Left hindlimb (tissue), 1 donor: ENCODE results near the gene INTS13.
"Not testable (repeated sequence)": the region's sequence is repeated elsewhere in the genome, so short reads cannot be mapped to it uniquely, and the experiment has no call there.

Experiments used
- DNase-seq: peaks from one replicate; pipeline ENCODE4 v3.0.0-alpha.2; 2018

Gene INTS13

GRCh38 chr12:26935636-26936378 lies 2.0 kb downstream of the INTS13 start:
- DNase-seq: no peak

GRCh38 chr12:26929590-26929989 lies 8.2 kb downstream of the INTS13 start:
- no peak for DNase-seq

GRCh38 chr12:26928661-26929060 lies 9.1 kb downstream of the INTS13 start:
- DNase-seq: no peak

- no peak for DNase-seq
Observed at GRCh38 chr12:26921886-26922285, 15.9 kb downstream of the INTS13 start.

GRCh38 chr12:26919216-26919555 lies 18.6 kb downstream of the INTS13 start:
- no peak for DNase-seq

GRCh38 chr12:26918321-26919215 lies 19.2 kb downstream of the INTS13 start:
- no peak for DNase-seq

- DNase-seq: no peak
Observed at GRCh38 chr12:26906704-26907103, 31.1 kb downstream of the INTS13 start.

GRCh38 chr12:26906024-26906423 lies 31.8 kb downstream of the INTS13 start:
- no peak for DNase-seq

- not testable (repeated sequence) for DNase-seq
Observed at GRCh38 chr12:26903396-26903795, 34.4 kb downstream of the INTS13 start.

- DNase-seq: no peak
Observed at GRCh38 chr12:26896913-26897312, 40.9 kb downstream of the INTS13 start.

- no peak for DNase-seq
Observed at GRCh38 chr12:26895672-26896071, 42.1 kb downstream of the INTS13 start.

- no peak for DNase-seq
Observed at GRCh38 chr12:26891704-26892103, 46.1 kb downstream of the INTS13 start.

- no peak for DNase-seq
Observed at GRCh38 chr12:26890784-26891183, 47.0 kb downstream of the INTS13 start.

GRCh38 chr12:26884765-26885576 lies 52.8 kb downstream of the INTS13 start:
- peak; percentile 79 for DNase-seq

- DNase-seq: no peak
Observed at GRCh38 chr12:26880625-26881024, 57.2 kb downstream of the INTS13 start.

GRCh38 chr12:26878661-26879119 lies 59.1 kb downstream of the INTS13 start:
- peak; percentile 74 for DNase-seq

GRCh38 chr12:26874501-26875296 lies 63.1 kb downstream of the INTS13 start:
- DNase-seq: no peak

GRCh38 chr12:26872625-26873024 lies 65.2 kb downstream of the INTS13 start:
- DNase-seq: no peak

GRCh38 chr12:26871985-26872384 lies 65.8 kb downstream of the INTS13 start:
- no peak for DNase-seq

GRCh38 chr12:26870491-26871419 lies 67.0 kb downstream of the INTS13 start:
- no peak for DNase-seq

- DNase-seq: no peak
Observed at GRCh38 chr12:26869908-26870459, 67.8 kb downstream of the INTS13 start.
